Activated T-cell treated with anti-CD3 and anti-CD28 coated beads for 24 hours (primary cell): Measurements from ENCODE around the gene SPATA9.
"Not testable (repeated sequence)": the region's sequence is repeated elsewhere in the genome, so short reads cannot be mapped to it uniquely, and the experiment has no call there.

Experiments
- DNase-seq: peaks from one replicate; pipeline ENCODE4 v3.0.0-alpha.2; 2020; ENCODE audit warnings: low read depth

The SPATA9 gene

GRCh38 chr5:95646226-95646568 is 36.6 kb downstream of the SPATA9 start:
- not testable (repeated sequence) for DNase-seq

GRCh38 chr5:95644351-95645042 is 38.3 kb downstream of the SPATA9 start:
- peak; percentile 44 for DNase-seq

DNA sequence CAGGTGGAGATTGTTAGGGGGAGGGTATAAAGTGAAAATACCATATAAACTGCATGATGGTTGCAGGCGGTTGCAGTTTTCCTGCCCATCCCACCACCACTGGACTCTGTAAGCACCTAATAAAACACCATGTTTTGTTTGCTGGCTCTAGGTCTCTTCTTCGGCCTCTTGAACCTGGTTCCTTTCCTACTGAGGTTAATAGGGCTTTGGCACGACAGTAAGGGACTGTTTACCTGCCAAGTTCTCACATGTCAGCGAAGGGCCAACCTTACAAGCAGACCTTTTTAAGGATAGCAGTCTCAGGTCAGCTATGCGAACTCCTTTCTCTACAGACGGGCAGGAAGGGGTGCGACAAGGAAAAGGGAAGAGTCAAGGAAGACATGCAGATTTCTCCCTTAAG is 39.6 kb downstream of the SPATA9 start:
- DNase-seq, result no peak

DNA sequence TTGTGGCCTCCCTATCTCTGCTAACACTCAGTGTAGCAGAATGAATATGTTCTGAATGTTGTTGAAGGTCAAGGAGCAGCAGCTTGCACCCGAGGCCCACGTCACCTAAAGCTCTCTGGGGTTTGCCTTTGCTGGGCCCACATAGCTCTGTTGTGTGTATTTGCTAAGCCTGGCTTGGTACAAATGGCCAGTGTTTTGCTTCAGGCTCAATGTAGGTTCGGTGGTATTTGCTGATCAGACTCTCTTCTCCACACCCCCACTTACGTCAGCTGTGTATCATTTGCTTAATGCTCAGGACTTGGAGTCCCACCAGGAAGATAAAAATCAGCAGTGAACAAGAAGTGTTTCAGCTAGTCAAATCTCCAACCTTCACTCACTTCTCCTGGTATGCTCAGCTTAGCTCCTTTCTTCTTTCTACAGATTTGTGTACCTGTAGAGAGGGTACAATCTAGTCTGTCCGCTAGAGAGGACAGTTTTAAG is 41.0 kb downstream of the SPATA9 start:
- DNase-seq, result no peak

- DNase-seq, result no peak
Observed at GRCh38 chr5:95638632-95639031, 44.2 kb downstream of the SPATA9 start.

DNA sequence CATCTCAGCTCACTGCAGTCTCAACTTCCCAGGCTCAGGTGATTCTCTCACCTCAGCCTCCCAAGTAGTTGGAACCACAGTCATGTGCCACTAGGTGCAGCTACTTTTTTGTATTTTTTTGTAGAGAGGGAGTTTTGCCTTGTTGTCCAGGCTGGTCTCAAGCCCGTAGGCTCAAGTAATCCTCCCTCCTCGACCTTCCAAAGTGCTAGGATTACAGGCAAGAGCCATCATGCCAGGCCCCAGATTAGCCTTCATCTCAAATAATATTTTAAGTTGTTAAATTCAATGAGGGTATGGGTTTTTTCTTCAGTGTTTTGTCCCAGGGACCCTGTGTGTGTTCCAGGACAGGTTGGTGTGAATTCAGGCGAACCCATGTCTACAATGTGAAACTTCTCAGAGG is 48.7 kb downstream of the SPATA9 start:
- DNase-seq, result no peak

GRCh38 chr5:95633671-95634070 is 49.1 kb downstream of the SPATA9 start:
- DNase-seq, result no peak

GRCh38 chr5:95632942-95633341 is 49.8 kb downstream of the SPATA9 start:
- not testable (repeated sequence) for DNase-seq

DNA sequence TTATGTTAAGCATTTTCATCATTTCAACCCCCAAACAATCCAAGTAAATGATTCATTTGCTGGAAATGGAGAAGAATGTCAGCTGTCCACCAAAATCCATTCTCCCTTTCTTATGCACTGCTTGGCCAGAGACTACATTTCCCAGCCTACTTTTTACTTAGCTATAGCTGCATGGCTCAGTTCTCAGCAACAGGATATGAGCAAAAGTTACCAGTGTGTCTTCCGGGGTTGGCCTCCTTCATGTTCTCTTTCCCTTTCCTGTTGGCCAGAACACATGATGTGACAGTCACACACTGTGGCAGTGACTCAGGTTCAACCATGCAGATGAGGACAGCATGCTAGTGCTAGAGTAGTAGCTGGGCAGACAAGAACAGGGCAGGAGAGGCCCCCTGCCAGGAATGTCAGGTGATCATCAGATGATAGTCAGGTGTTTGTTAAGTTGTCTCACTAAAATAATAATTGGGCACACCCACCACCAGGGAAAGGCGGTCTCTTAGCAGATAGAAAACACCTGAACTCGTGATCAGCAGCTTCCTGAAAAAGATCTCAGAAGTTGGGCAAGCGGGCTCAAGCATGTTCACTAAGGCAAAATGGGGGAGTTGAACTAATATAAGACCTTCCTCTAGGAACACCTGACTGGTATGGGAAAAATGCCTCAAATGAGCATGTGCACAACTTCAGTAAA is 50.7 kb downstream of the SPATA9 start:
- peak; percentile 67 for DNase-seq

DNA sequence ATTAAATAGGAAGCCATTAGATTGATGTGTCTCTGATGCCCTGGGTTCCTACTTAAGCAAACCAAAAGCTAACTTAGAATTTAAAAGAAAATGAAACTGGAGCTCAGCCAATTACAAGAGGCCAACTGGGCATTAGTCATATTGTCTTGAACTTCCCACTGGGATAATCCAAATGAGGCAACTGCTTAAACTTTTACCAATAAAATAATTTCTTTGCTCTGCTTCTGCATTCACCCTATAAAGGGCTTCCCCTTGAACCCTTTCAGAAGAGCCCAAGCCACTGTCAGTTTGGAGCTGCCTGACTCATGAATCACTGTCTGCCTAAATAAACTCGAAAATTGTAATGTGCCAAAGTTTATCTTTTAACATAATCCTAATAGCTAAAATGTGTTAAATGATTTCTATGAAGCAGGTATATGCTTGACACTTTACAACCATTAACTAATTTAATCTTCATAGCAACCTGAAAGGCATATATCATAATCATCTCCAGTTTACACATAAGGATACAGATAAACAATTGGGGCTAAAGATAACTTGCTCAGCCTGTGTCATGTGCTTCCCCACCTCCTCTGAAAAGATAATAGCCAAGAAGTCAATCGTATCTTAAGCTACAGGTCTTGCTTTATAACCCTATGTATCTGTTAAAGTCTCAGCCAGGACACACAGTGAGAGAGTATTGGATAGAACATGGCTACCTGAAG is 51.4 kb downstream of the SPATA9 start:
- DNase-seq, result no peak

DNA sequence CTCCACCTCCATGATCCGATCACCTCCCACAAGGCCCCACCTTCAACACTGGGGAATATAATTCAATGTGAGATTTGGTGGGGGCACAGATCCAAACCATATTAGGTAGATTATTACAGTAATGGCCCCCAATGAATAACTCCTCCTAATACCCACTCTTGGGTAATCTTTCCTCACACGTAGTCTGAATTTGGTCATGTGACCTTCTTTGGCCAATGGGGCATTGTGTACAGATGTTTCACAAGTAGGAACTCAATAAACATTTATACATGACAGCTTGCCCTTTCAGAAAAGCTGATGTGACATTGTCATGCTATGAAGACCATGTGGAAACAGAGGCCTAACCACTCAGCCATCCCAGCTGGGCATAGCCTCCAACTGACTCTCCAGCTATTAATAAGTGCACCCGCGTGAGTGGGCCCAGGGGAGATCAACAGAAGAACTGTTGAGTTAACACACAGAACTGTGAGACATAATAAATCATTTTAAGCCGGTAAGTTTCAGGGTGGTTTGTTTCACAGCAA is 52.3 kb downstream of the SPATA9 start:
- no peak for DNase-seq

- no peak for DNase-seq
Observed at GRCh38 chr5:95628933-95629332, 53.9 kb downstream of the SPATA9 start.

- DNase-seq, result no peak
Observed at GRCh38 chr5:95627971-95628810, 54.6 kb downstream of the SPATA9 start.

DNA sequence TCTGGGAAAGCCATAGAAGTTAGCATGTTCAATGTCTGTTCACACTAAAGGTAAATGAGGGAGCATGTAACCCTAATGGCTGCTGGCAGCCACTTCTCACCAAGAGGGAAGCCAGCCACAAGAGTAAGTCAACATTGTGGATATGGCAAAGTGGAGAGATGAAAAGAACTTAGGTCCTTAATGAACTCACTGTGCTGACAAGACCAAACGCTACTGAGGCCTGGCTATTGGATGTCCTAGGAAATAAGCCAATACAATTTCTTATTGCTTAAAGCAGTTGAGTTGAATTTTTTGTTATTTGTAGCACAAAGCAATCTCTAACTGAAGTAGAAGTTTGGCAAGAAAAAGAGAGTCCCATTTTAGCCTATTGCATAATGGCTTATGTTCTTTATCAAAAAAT is 56.1 kb downstream of the SPATA9 start:
- no peak for DNase-seq

DNA sequence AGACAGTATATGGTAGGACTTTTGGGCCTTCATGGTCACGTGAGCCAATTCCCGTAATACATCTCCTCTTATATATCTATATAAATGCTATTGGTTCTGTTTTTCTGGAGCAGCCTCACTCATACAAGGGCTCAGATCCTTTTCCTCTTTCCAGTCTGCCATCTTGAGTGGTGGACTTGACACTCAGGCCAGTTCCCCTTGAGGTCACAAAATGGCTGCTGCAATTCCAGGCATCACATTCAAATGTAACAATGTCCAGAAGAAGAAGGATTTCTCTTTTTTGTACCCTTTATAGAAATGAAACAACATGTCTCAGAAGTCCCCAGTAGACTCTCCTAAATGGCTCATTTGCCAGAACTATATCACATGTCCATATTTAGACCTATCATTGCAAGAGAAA is 58.4 kb downstream of the SPATA9 start:
- DNase-seq, result no peak

DNA sequence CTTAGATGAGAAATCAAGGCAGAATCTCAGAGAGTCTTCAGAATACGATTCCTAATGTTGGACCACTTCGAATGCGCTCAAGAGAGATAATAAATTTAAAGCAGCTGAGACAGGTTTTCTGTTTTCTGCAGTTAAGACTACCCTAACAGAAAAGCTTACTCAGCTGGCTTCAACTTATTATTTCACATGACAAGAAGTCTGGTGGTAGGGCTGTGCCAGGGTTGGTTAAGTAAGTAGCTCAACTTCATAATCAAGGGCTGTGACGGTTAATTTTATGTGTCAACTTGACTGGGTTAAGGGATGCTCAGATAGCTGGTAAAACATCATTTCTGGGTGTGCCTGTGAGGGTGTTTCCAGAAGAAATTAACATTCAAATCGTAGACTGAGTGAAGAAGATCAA is 59.1 kb downstream of the SPATA9 start:
- no peak for DNase-seq

- no peak for DNase-seq
Observed at GRCh38 chr5:95621839-95622629, 60.8 kb downstream of the SPATA9 start.

DNA sequence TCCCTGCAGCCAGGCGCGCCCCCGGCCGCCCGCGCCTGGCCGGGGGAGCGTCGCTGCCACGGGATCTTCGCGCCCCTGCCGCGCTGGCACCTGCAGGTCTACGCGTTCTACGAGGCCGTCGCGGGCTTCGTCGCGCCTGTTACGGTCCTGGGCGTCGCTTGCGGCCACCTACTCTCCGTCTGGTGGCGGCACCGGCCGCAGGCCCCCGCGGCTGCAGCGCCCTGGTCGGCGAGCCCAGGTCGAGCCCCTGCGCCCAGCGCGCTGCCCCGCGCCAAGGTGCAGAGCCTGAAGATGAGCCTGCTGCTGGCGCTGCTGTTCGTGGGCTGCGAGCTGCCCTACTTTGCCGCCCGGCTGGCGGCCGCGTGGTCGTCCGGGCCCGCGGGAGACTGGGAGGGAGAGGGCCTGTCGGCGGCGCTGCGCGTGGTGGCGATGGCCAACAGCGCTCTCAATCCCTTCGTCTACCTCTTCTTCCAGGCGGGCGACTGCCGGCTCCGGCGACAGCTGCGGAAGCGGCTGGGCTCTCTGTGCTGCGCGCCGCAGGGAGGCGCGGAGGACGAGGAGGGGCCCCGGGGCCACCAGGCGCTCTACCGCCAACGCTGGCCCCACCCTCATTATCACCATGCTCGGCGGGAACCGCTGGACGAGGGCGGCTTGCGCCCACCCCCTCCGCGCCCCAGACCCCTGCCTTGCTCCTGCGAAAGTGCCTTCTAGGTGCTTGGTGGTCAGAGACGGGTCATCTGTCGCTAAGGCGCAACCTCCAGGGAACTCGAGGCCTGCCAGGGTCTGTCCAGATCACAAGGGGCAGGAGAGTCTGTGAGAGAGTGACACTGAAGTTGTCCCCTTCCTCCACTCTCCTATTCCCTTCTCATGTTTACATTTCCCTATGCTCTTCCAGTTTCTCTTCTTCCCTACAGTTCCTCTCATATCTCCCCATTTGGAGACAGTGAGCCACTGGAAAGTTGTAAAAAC is 61.6 kb downstream of the SPATA9 start:
- DNase-seq, result peak; percentile 29

DNA sequence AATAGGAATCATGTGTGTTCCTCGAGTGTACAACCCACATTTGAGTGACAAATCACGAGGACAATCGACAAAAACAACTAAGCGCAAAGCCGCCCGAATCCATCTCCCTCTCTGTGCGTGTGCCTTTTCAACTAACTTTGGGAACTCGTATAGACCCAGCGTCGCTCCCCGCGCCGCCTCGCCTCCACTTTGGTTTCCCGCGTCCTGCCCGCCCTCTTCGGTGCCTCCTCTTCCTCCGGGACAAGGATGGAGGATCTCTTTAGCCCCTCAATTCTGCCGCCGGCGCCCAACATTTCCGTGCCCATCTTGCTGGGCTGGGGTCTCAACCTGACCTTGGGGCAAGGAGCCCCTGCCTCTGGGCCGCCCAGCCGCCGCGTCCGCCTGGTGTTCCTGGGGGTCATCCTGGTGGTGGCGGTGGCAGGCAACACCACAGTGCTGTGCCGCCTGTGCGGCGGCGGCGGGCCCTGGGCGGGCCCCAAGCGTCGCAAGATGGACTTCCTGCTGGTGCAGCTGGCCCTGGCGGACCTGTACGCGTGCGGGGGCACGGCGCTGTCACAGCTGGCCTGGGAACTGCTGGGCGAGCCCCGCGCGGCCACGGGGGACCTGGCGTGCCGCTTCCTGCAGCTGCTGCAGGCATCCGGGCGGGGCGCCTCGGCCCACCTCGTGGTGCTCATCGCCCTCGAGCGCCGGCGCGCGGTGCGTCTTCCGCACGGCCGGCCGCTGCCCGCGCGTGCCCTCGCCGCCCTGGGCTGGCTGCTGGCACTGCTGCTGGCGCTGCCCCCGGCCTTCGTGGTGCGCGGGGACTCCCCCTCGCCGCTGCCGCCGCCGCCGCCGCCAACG is 62.5 kb downstream of the SPATA9 start, which contains the start of gene GPR150:
Gene GPR150 (plus strand): TSS at position 58 of the 840 bp plus-strand sequence. CDS start 189 bp downstream, at position 247.
- DNase-seq, result peak; percentile 48
